Left lung (tissue), 10 donors: ENCODE results near the gene SCGB1C2. TPM values are rescaled to one million over a fixed set of nuclear protein-coding genes. Genes with fewer than 3 reads are reported as not detected.
"Not testable (repeated sequence)": the region's sequence is repeated elsewhere in the genome, so short reads cannot be mapped to it uniquely, and the experiment has no call there.

ENCODE experiments used
- ATAC-seq: fragments of 200-7000 bp; cut with Tn5 transposase; one replicate; pipeline ENCODE4 v1.9.1; 2020; ENCODE audit warnings: moderate library complexity
- DNase-seq, 4 donors: peaks; one replicate each; pipeline ENCODE4 v3.0.0-alpha.2; 2013 to 2020
- H3K27ac ChIP-seq, 2 donors: fragments of 200-600 bp; sonication (generic) in 1 of 2; one replicate each; pipeline versions ENCODE4 v1.5.0 to v1.8.0; 2020 to 2021
- H3K27me3 ChIP-seq, 2 donors: fragments of 200-600 bp; sonication (generic) in 1 of 2; one replicate each; pipeline versions ENCODE4 v1.5.0 to v1.8.0; 2020 to 2021
- H3K36me3 ChIP-seq, 2 donors: fragments of 200-600 bp; sonication (generic) in 1 of 2; one replicate each; pipeline versions ENCODE4 v1.5.0 to v1.8.0; 2020 to 2021
- H3K4me1 ChIP-seq, 2 donors: fragments of 200-600 bp; one replicate each; pipeline ENCODE4 v1.8.0; 2021
- H3K4me3 ChIP-seq, 2 donors: fragments of 200-600 bp; sonication (generic) in 1 of 2; one replicate each; pipeline versions ENCODE4 v1.5.0 to v1.8.0; 2020 to 2021; ENCODE audit warnings: mild to moderate bottlenecking in 1 of 2
- H3K9me3 ChIP-seq, 2 donors: fragments of 200-600 bp; sonication (generic) in 1 of 2; one replicate each; pipeline versions ENCODE4 v1.5.0 to v1.8.0; 2020 to 2021
- CTCF ChIP-seq, 2 donors: fragments of 200-600 bp; sonication (generic) in 1 of 2; IDR thresholded peaks; one replicate each; pipeline versions ENCODE4 v1.5.0 to v1.8.0; 2021; ENCODE audit warnings: antibody characterized with exemption in 2 of 2
- intact Hi-C, 2 donors: fragments of 100-400 bp; cut with DNase I; formaldehyde crosslinking; loops; one replicate each; pipeline versions ENCODE4 v1.11.2 to v1.14.2; 2022
- polyA plus RNA-seq, 6 donors: library from polyadenylated mRNA; unstranded; fragments of 120-200 nt; gene quantifications; one replicate each; pipeline ENCODE4 v1.2.1, GENCODE V29; 2013; ENCODE audit not compliant: insufficient read length in 6 of 6
- total RNA-seq, 2 donors: library from RNA; stranded (reverse); fragmentation: NEBNext Ultra II Directional; extraction: Animal tissue kit (Norgen Biotek cat#: 25700); gene quantifications; one replicate each; pipeline ENCODE4 v1.2.1, GENCODE V29; 2021
- donor health status: DM: no; HTN: yes; CAD: no.
- donor health status: DM: no; HTN: no; CAD: no.

The SCGB1C2 gene
- total and polyA plus RNA-seq, 8 donors = not detected

GRCh38 chr17:161481-161880 lies 24.1 kb downstream of the SCGB1C2 start:
- H3K9me3 ChIP-seq = no peaks in the 10 kb centered on the region
- intact Hi-C loops = no loop called here
- H3K36me3 ChIP-seq = peaks cover 0 to 17% of the 10 kb centered on the region in 2 donors
- H3K4me3 ChIP-seq = no peak overlapping the region
- ATAC-seq (no peak), DNase-seq (peak in 1 of 4 donors; percentile 43)
- TF ChIP-seq CTCF (IDR thresholded peaks at IDR 0.05) = no peak
- no peaks in the 10 kb centered on the region for H3K27me3 ChIP-seq
- H3K27ac ChIP-seq = no peak overlapping the region
- H3K4me1 ChIP-seq = no peaks in the 10 kb centered on the region

- H3K27ac ChIP-seq = no peak overlapping the region
- no peaks in the 10 kb centered on the region for H3K4me1 ChIP-seq
- H3K36me3 ChIP-seq = peaks cover 0 to 17% of the 10 kb centered on the region in 2 donors
- no peaks in the 10 kb centered on the region for H3K27me3 ChIP-seq
- H3K4me3 ChIP-seq = no peak overlapping the region
- DNase-seq = no peak
- no peaks in the 10 kb centered on the region for H3K9me3 ChIP-seq
- no peak for TF ChIP-seq CTCF (IDR thresholded peaks at IDR 0.05)
- ATAC-seq = no peak
- intact Hi-C loops = no loop called here
Observed at GRCh38 chr17:162689-163088, 25.3 kb downstream of the SCGB1C2 start.

GRCh38 chr17:163514-164098 lies 26.2 kb downstream of the SCGB1C2 start:
- H3K27ac ChIP-seq = no peak overlapping the region
- DNase-seq (no peak), ATAC-seq (no peak)
- no peaks in the 10 kb centered on the region for H3K27me3 ChIP-seq
- intact Hi-C loops = no loop called here
- peaks cover 0 to 17% of the 10 kb centered on the region in 2 donors for H3K36me3 ChIP-seq
- no peaks in the 10 kb centered on the region for H3K4me1 ChIP-seq
- H3K4me3 ChIP-seq = no peak overlapping the region
- no peaks in the 10 kb centered on the region for H3K9me3 ChIP-seq
- no peak for TF ChIP-seq CTCF (IDR thresholded peaks at IDR 0.05)

- DNase-seq = peak in 3 of 4 donors; percentile 35 to 72 (median 55)
- H3K4me1 ChIP-seq = no peaks in the 10 kb centered on the region
- TF ChIP-seq CTCF (IDR thresholded peaks at IDR 0.05) = peak; percentile 31 to 40
- intact Hi-C loops = no loop called here
- ATAC-seq = peak; percentile 77
- no peak overlapping the region for H3K27ac ChIP-seq
- no peak overlapping the region for H3K4me3 ChIP-seq
- no peaks in the 10 kb centered on the region for H3K9me3 ChIP-seq
- no peaks in the 10 kb centered on the region for H3K27me3 ChIP-seq
- peaks cover 0 to 17% of the 10 kb centered on the region in 2 donors for H3K36me3 ChIP-seq
Observed at GRCh38 chr17:164303-165235, 27.2 kb downstream of the SCGB1C2 start.

GRCh38 chr17:165939-166338 lies 28.6 kb downstream of the SCGB1C2 start:
- TF ChIP-seq CTCF (IDR thresholded peaks at IDR 0.05) = no peak
- DNase-seq = peak in 1 of 4 donors; percentile 53
- peaks cover 0 to 9% of the 10 kb centered on the region in 2 donors for H3K36me3 ChIP-seq
- H3K9me3 ChIP-seq = no peaks in the 10 kb centered on the region
- H3K27me3 ChIP-seq = no peaks in the 10 kb centered on the region
- ATAC-seq = no peak
- no peak overlapping the region for H3K4me3 ChIP-seq
- no peaks in the 10 kb centered on the region for H3K4me1 ChIP-seq
- H3K27ac ChIP-seq = no peak overlapping the region
- intact Hi-C loops = no loop called here

GRCh38 chr17:168614-169013 lies 31.2 kb downstream of the SCGB1C2 start:
- ATAC-seq, H3K27me3 ChIP-seq, intact Hi-C loops, H3K9me3 ChIP-seq, H3K27ac ChIP-seq, DNase-seq, H3K4me3 ChIP-seq, H3K4me1 ChIP-seq, H3K36me3 ChIP-seq: not testable (repeated sequence)
